HG02571 (cell line): ENCODE data around the gene IRF8.

ENCODE experiments used
- ATAC-seq: cut with Tn5 transposase; IDR thresholded peaks from one replicate; pipeline ENCODE4 v1.9.1; 2021; ENCODE audit warnings: mild to moderate bottlenecking, moderate library complexity; ENCODE audit not compliant: unreplicated experiment

IRF8 gene

GRCh38 chr16:85952197-85952596 is 53.2 kb downstream of the IRF8 start:
- no peak for ATAC-seq

- no peak for ATAC-seq
Observed at GRCh38 chr16:85952811-85953210, 53.8 kb downstream of the IRF8 start.

DNA sequence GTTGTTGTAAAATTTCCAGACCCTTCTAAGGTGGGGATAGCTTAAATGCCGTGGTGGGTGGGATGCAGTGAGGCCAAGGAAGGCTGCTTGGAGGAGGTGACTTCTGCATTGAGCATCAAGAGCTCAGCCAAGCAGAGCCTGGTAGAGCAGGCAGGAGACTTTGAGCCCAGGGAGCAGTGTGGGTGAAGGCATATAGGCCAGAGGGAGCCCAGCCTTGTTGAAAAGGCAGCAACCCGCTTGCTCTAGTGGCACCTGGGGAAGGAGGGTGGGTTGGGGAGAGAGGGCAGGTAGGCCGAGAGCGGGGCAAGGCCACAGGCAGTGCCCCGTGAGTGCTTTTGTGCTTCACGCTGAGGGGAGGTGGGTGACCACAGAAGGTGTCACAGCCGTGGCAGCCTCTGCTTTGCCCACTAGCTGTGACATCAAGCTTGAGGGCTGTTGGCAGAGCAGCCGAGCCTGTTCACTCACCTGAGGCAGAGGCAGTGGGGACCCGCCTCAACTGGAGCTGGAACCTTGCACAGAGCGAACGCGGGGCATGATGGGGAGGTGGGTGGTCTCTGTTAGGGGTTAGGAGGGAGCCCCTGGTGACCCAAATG is 56.1 kb downstream of the IRF8 start:
- ATAC-seq, result no peak

- no peak for ATAC-seq
Observed at GRCh38 chr16:85955566-85955965, 56.6 kb downstream of the IRF8 start.

DNA sequence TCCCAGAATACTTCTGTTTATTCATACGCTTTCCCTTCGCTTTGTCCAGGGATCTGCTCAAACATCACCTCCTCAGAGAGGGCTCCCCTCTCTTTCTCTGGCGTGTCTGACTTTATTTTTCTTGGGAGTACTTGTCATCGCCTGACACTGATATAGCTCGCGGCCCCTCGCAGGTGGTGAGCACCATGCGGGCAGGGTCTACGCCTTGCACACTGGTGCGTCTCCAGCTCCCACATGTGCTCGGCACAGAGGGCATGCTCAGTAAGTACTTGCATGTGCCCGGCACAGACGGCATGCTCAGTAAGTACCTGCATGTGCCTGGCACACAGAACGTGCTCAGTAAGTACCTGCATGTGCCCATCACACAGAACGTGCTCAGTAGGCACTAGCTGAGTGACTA is 57.5 kb downstream of the IRF8 start:
- no peak for ATAC-seq

- no peak for ATAC-seq
Observed at GRCh38 chr16:85958731-85959130, 59.8 kb downstream of the IRF8 start.

DNA sequence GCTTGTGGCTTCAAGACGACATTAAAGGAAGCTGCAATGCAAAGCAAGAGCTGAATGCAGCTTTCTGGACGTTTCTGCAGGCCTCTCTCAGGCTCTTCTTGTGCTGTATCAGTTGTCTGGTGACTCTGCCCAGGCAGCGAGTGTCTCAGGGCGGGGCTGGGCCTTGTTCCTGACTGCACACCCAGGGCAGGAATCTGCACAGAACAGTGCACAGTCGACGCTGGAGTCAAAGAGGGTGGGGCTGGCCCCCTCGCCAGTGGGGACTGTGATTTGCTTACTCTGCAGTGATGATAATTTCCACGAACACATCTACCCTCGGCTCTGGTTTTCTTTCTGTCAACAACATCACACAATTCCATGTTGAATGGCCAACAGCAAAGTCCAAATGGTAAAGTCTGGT is 60.7 kb downstream of the IRF8 start:
- ATAC-seq, result no peak

DNA sequence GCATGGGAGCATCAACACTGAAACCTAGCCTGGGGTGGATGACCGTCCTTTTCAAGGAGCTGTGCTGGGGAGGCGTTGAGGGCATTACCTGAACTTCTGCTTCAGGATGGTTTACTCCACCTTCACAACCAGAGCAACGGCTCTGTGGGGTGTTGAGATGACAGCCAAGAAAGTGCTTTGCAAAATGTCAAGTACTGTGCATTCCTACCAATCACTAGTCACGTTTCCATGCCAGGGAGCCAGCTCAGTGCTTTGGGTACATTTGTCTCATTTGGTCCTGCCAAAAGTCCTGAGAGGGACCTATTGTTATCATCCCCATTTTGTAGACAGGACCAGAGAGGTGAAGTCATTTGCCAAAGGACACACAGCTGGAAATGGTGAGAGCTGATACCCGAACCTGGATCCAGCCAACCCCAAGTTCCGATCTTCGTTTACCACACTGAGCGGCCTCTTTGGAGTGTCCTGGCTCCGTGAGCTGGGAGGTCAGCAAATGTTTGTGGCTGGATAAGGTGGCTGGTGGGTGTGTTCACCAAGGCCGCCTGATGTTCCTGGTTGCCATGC is 61.6 kb downstream of the IRF8 start:
- ATAC-seq, result no peak

- ATAC-seq, result no peak
Observed at GRCh38 chr16:85961988-85962915, 63.3 kb downstream of the IRF8 start.

GRCh38 chr16:85963753-85964285 is 64.9 kb downstream of the IRF8 start:
- ATAC-seq, result no peak

DNA sequence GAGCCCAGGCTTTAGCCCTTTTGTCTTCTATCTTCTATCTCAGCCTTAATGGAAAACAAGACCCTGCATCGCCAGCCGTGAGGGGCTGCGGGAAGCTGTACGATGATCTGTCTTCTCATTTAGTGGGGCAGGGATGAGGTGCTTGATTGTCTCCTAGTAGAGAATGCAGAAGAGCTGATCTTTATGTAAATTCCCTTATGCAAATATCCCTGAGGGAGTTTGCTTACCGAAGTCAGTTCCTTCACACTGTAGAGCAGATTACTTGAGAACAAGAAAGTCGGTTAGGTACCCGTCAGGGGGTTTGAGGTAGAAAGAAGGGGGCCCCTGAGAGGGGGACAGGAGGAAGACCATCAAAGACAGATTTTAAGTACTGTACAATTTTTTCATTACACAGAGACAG is 66.2 kb downstream of the IRF8 start:
- ATAC-seq, result no peak

GRCh38 chr16:85967111-85967510 is 68.1 kb downstream of the IRF8 start:
- ATAC-seq, result no peak

GRCh38 chr16:85968041-85968920 is 69.3 kb downstream of the IRF8 start:
- ATAC-seq, result no peak

GRCh38 chr16:85969159-85969558 is 70.2 kb downstream of the IRF8 start:
- no peak for ATAC-seq

GRCh38 chr16:85969591-85969990 is 70.6 kb downstream of the IRF8 start:
- no peak for ATAC-seq

DNA sequence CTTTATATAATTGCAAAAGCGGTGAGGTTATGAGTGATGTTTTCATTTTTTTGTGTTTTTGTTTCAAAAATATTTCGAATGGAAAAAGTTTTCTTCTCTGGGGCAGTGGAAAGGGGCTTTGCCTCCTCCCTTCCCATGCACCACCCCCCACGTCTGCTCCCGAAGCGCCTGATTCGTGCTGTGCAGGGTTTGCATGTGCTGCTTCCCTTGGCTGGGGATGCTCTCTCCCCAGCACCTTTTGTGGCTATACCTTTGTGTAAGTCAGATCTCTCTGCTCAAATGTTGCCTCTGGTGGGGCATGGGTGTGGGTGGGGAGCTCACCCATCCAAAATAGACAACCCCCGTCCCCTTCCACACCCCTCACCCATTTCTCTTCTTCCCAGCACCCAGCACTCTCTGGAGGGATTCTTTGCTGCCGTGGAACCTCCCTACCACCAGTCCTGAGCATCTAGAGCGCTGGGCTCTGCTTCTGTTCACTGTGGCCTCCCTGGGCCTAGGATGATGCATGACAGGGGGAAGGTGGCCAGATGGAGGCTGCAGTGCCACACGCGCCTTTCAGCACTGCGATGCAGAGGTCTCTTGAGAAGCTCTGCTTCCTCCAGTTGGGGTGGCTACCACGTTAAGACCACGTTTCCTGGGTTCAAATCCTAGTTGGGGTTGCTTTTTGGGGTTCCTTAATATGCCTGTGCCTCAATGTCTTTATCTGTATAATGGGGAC is 71.2 kb downstream of the IRF8 start:
- no peak for ATAC-seq

- no peak for ATAC-seq
Observed at GRCh38 chr16:85970738-85971137, 71.8 kb downstream of the IRF8 start.
